ENCODE data around the gene SIDT2.

SIDT2 gene

DNA sequence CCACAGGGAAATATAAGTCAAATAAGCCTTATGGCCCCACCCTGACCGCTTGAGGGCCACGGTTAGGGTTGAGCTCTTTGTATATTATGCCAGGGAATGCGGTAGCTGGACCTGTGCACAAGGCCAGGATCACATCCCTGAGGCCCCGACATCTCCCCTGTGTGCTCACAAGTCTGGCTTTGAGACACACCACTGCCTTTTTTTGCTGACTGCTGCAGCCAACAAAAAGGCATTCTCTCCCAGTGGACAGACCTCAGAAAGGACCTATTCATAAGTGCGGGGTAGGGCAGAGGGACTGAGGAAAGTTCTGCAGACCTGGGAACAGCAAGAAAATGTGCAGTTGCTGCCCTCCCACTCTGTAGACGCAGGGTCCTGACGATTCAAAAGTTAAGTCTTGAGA lies 3.4 kb upstream of the SIDT2 start:
- no peak overlapping the region for H3K4me3 ChIP-seq (ENCODE audit: low read depth, low read length)
- TF ChIP-seq, protein P1, sequence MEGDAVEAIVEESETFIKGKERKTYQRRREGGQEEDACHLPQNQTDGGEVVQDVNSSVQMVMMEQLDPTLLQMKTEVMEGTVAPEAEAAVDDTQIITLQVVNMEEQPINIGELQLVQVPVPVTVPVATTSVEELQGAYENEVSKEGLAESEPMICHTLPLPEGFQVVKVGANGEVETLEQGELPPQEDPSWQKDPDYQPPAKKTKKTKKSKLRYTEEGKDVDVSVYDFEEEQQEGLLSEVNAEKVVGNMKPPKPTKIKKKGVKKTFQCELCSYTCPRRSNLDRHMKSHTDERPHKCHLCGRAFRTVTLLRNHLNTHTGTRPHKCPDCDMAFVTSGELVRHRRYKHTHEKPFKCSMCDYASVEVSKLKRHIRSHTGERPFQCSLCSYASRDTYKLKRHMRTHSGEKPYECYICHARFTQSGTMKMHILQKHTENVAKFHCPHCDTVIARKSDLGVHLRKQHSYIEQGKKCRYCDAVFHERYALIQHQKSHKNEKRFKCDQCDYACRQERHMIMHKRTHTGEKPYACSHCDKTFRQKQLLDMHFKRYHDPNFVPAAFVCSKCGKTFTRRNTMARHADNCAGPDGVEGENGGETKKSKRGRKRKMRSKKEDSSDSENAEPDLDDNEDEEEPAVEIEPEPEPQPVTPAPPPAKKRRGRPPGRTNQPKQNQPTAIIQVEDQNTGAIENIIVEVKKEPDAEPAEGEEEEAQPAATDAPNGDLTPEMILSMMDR (IDR thresholded peaks at IDR 0.05; ENCODE audit: low read depth, low read length): no peak

DNA sequence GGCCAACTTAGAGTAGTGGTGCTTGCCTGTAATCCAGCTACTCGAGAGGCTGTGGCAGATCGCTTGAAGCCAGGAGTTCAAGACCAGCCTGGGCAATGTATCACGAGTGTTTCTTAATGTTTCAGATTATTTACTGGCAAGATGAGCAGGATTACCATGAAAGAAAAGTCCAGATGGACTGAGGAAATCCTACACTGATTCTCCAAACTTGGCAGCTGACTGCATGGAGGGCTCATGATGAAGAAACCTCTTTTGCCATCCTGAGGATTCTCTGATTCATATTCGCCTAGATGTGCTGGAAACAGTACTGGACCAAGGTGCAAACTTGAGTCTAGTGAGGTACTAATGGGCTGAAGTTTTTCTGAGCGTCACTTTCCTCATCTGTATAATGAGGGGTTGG lies 2.8 kb upstream of the SIDT2 start:
- no peak overlapping the region for H3K4me3 ChIP-seq (ENCODE audit: low read depth, low read length)
- TF ChIP-seq, protein P1 (IDR thresholded peaks at IDR 0.05; ENCODE audit: low read depth, low read length): no peak

DNA sequence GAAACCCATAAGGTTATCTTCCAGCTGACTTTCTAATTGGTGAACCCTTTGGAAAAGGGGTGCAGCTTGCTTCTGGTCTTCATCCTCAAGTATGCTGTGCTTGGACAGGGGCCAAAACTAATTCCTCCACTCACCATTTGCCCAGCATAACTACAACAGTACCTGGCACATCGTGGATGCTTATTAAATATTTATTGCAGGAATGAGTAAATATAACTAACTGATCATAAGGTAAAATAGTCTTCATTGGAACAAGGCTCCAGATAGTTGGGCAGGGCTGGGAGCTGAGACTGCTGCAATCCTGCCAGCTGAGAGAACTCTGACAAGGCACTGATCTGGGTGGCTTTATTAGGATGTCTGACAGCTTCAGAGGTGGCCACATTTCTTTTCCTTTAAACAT lies 2.4 kb upstream of the SIDT2 start:
- no peak overlapping the region for H3K4me3 ChIP-seq (ENCODE audit: low read depth, low read length)
- TF ChIP-seq, protein P1 (IDR thresholded peaks at IDR 0.05; ENCODE audit: low read depth, low read length): no peak

DNA sequence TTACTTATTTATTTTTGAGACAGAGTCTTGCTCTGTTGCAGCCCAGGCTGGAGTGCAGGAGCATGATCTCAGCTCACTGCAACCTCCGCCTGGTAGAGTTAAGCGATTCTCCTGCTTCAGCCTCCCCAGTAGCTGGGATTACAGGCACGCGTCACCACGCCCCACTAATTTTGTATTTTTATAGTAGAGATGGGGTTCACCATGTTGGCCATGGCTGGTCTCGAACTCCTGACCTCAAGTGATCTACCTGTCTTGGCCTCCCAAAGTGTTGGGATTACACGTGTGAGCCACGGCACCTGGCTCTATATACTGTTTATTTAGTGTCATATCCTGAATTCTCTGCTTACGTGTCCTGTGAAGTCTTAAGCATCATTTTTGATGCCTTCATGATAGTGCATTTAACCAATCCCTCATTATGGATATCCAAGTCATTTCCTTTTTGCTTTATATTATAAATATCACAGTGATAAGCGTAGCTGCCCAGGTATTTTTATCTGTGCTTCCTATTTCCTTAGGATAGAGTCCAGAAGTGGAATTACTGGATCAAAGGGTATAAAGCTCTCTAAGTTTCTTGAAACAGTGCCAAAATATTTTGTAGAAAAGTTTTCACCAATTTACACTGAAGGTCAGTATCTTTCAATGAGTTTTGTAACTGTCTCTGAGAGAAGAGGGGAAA lies 871 bp upstream of the SIDT2 start:
- H3K4me3 ChIP-seq (ENCODE audit: low read depth, low read length): peak overlapping the region; percentile 80
- TF ChIP-seq, protein P1 (IDR thresholded peaks at IDR 0.05; ENCODE audit: low read depth, low read length): no peak

DNA sequence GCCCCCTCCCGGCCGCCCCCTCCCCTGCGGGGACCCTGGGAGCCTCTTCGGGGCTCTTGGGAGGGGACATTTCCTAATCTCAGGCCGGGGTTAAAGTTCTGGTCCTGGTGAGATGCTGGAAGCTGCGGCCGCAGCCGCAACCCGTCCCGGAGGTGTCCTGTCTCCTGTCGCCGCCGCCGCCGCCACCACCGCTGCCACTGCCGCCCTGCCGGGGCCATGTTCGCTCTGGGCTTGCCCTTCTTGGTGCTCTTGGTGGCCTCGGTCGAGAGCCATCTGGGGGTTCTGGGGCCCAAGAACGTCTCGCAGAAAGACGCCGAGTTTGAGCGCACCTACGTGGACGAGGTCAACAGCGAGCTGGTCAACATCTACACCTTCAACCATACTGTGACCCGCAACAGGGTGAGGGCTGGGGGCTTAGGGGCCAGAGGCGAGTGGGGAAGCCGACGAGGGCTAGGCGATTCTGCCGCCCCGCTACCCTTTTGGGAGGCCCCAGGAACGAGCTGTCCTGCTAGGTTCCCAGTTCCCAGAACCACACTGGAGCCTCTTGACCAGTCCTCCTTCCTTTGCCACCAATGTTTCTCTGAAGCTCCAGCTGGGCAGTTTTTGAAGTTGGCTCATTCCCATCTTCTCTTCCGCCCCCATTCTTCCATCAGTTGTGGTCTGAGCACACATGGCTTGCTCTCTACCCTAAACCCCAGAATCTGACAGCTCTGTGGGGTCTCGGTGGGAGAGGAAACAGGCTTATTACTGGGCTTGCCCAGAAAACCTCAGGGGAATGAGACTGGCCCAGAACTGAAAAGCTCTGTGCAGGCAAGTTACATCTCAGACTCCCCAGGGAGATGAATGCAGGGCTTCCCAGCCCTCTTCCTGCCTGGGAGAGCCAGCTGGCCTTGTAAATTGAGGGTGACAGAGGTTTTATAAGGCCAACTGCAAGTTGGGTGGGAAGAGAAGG lies 781 bp downstream of the SIDT2 start:
- H3K4me3 ChIP-seq (ENCODE audit: low read depth, low read length): peak overlapping the region; percentile 80
- TF ChIP-seq, protein P1 (IDR thresholded peaks at IDR 0.05; ENCODE audit: low read depth, low read length): no peak

DNA sequence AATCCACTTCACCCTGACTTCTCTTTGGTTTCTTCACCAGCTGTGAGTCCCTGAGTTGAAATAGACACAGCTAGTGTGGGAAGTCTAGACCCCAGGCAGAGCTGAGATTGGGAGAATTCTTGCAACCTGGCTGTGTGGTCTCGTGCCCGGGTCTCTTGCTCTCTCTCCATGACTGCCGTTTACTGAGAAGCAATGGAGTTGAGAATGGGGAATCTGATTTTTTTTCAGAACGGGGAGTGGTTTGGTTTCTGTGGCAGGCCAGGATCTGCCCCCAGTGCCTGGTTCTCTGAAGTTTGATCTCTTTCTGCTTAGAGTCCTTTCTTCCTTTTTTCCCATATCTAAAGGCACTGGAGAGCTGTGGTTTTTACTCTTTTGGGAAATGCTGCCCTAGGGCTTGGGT lies 1.5 kb downstream of the SIDT2 start:
- TF ChIP-seq, protein P1 (IDR thresholded peaks at IDR 0.05; ENCODE audit: low read depth, low read length): no peak
- peak overlapping the region; percentile 80 for H3K4me3 ChIP-seq (ENCODE audit: low read depth, low read length)
